Keratinocyte (primary cell): ENCODE results near the gene NEBL. TPM values are rescaled to one million over a fixed set of nuclear protein-coding genes. Genes with fewer than 3 reads are reported as not detected.

Experiments
- DNase-seq: peaks from one replicate; pipeline ENCODE4 v3.0.0-alpha.2; 2011; ENCODE audit warnings: low read depth, missing footprints, low spot score
- FAIRE-seq: peaks from 2 replicates; lab custom pipeline; 2011; peaks lifted over from hg19 to GRCh38; lab: Jason Lieb, UNC
- H2AFZ ChIP-seq: 2 replicates; pipeline ENCODE4 v1.6.0; 2012; ENCODE audit warnings: low read length, control low read depth, inconsistent platforms; ENCODE audit not compliant: control insufficient read depth
- H3K27ac ChIP-seq: 2 replicates; pipeline ENCODE4 v1.5.1; 2011; ENCODE audit warnings: low read length; ENCODE audit not compliant: control insufficient read depth, insufficient read depth
- H3K27me3 ChIP-seq: 3 replicates; pipeline ENCODE4 v1.6.0; 2011; ENCODE audit warnings: low read length; ENCODE audit not compliant: control insufficient read depth, insufficient read depth; ENCODE audit errors: extremely low read depth
- H3K36me3 ChIP-seq, 2 experiments: 2 replicates in 1 of 2; 3 replicates in 1 of 2; pipeline ENCODE4 v1.5.1; 2011; ENCODE audit warnings: low read length in 2 of 2, mild to moderate bottlenecking in 1 of 2; ENCODE audit not compliant: control insufficient read depth in 2 of 2, insufficient read depth in 2 of 2; ENCODE audit errors: extremely low read depth in 1 of 2
- H3K4me1 ChIP-seq: 3 replicates; pipeline ENCODE4 v1.5.1; 2011; ENCODE audit warnings: low read length; ENCODE audit not compliant: control insufficient read depth, insufficient read depth; ENCODE audit errors: extremely low read depth
- H3K4me2 ChIP-seq: 3 replicates; pipeline ENCODE4 v1.6.0; 2011; ENCODE audit warnings: low read depth, low read length; ENCODE audit not compliant: control insufficient read depth, insufficient read depth; ENCODE audit errors: extremely low read depth
- H3K4me3 ChIP-seq, 3 experiments: fragments of 200-600 bp in 1 of 3; sonication (generic) in 1 of 3; 2 replicates in 2 of 3; 3 replicates in 1 of 3; pipeline ENCODE4 v1.5.1; 2011 to 2016; ENCODE audit warnings: low read length in 3 of 3, mild to moderate bottlenecking in 3 of 3, control low read depth in 2 of 3, inconsistent platforms in 1 of 3, low read depth in 1 of 3, mixed read lengths in 1 of 3, mixed run types in 1 of 3, moderate library complexity in 1 of 3; ENCODE audit not compliant: control insufficient read depth in 2 of 3, insufficient read depth in 2 of 3; ENCODE audit errors: extremely low read depth in 1 of 3
- H3K79me2 ChIP-seq: 2 replicates; pipeline ENCODE4 v1.6.0; 2012; ENCODE audit warnings: low read length; ENCODE audit not compliant: control insufficient read depth, insufficient read depth
- H3K9ac ChIP-seq: 3 replicates; pipeline ENCODE4 v1.6.0; 2011; ENCODE audit warnings: low read length; ENCODE audit not compliant: control insufficient read depth, insufficient read depth; ENCODE audit errors: extremely low read depth
- H3K9me1 ChIP-seq: 3 replicates; pipeline ENCODE4 v1.6.0; 2011; ENCODE audit warnings: low read length; ENCODE audit not compliant: control insufficient read depth, insufficient read depth; ENCODE audit errors: extremely low read depth
- H3K9me3 ChIP-seq: 2 replicates; pipeline ENCODE4 v1.5.1; 2012; ENCODE audit warnings: low read depth, low read length; ENCODE audit not compliant: control insufficient read depth
- H4K20me1 ChIP-seq: 3 replicates; pipeline ENCODE4 v1.6.0; 2011; ENCODE audit warnings: low read length; ENCODE audit not compliant: control insufficient read depth, insufficient read depth; ENCODE audit errors: extremely low read depth
- CTCF ChIP-seq, 3 experiments: IDR thresholded peaks in 1 of 3; conservative IDR thresholded peaks in 1 of 3; optimal IDR thresholded peaks in 1 of 3; 2 replicates in 2 of 3; 3 replicates in 1 of 3; pipeline versions ENCODE3 to v1.5.1; 2011; ENCODE audit warnings: low read length in 3 of 3, mild to moderate bottlenecking in 3 of 3, moderate library complexity in 2 of 3, control low read depth in 1 of 3, inconsistent platforms in 1 of 3; ENCODE audit not compliant: insufficient read depth in 2 of 3; ENCODE audit errors: extremely low read depth in 1 of 3
- EZH2 ChIP-seq: IDR thresholded peaks from one replicate; pipeline ENCODE4 v1.6.1; 2012; ENCODE audit warnings: inconsistent platforms, mild to moderate bottlenecking, low read length, moderate library complexity
- dilution Hi-C: fragments of 300-500 bp; cut with MboI; formaldehyde crosslinking; loops from one replicate; pipeline ENCODE4 v1.7.0; 2020; ENCODE audit warnings: low sequenced_read_pairs; ENCODE audit not compliant: extremely low pct_ligation_motif_present
- polyA plus RNA-seq, 5 experiments: library from polyadenylated mRNA; depleted of rRNA in 3 of 5; stranded (reverse) in 3 of 5; stranded (forward) in 1 of 5; unstranded in 1 of 5; fragments of >200 nt; gene quantifications; 1 replicate in 1 of 5; 2 replicates in 3 of 5; 3 replicates in 1 of 5; pipeline versions ENCODE4 v1.2.1 to v1.2.3, GENCODE V29; 2011 to 2012; ENCODE audit warnings: missing spikeins in 2 of 5, low read depth in 1 of 5, low replicate concordance in 1 of 5

The NEBL gene
- polyA plus RNA-seq, 1 donor (not counting 4 experiments of a cell fraction or from before 2014, with no cell fraction given), result 4.5 TPM

- Histone ChIP-seq H3K79me2 (no peaks in the 10 kb centered on the region), H2AFZ (no peak overlapping the region), H3K4me1 (peaks cover 6% of the 10 kb centered on the region), H3K27ac (no peak overlapping the region), H3K9me3 (no peaks in the 10 kb centered on the region), H3K4me2 (no peak overlapping the region), H3K9ac (no peak overlapping the region), H3K9me1 (no peaks in the 10 kb centered on the region), H3K4me3 (no peak overlapping the region), H3K36me3 (no peaks in the 10 kb centered on the region), H3K27me3 (no peaks in the 10 kb centered on the region), H4K20me1 (no peaks in the 10 kb centered on the region)
- peak; percentile 58 for FAIRE-seq
- DNase-seq, result no peak
- TF ChIP-seq CTCF (optimal IDR thresholded peaks at IDR 0.05 in 1 of 3, IDR thresholded peaks at IDR 0.05 in 1 of 3, conservative IDR thresholded peaks at IDR 0.05 in 1 of 3; ENCODE audit: extremely low read depth in 1 of 3, insufficient read depth in 2 of 3, low read length in 3 of 3) (no peak), EZH2 (no peak)
- dilution Hi-C loops, result no loop called here
Observed at GRCh38 chr10:20839910-20840309, 57.2 kb downstream of the NEBL start.

- peak; percentile 50 for DNase-seq
- H3K4me2 ChIP-seq, result no peak overlapping the region
- no peak overlapping the region for H3K4me3 ChIP-seq
- H3K9me3 ChIP-seq, result no peaks in the 10 kb centered on the region
- H4K20me1 ChIP-seq, result no peaks in the 10 kb centered on the region
- H3K27me3 ChIP-seq, result no peaks in the 10 kb centered on the region
- H3K36me3 ChIP-seq, result no peaks in the 10 kb centered on the region
- no peak overlapping the region for H3K9ac ChIP-seq
- dilution Hi-C loops, result no loop called here
- H2AFZ ChIP-seq, result no peak overlapping the region
- no peaks in the 10 kb centered on the region for H3K9me1 ChIP-seq
- H3K79me2 ChIP-seq, result no peaks in the 10 kb centered on the region
- TF ChIP-seq CTCF (optimal IDR thresholded peaks at IDR 0.05 in 1 of 3, IDR thresholded peaks at IDR 0.05 in 1 of 3, conservative IDR thresholded peaks at IDR 0.05 in 1 of 3; ENCODE audit: extremely low read depth in 1 of 3, insufficient read depth in 2 of 3, low read length in 3 of 3), result no peak
- no peak for TF ChIP-seq EZH2
- peaks cover 6% of the 10 kb centered on the region for H3K4me1 ChIP-seq
- FAIRE-seq, result peak; percentile 90
- peak overlapping the region; percentile 1 for H3K27ac ChIP-seq
Observed at GRCh38 chr10:20839141-20839540, 58.0 kb downstream of the NEBL start.
